Stimulated activated CD4-positive, alpha-beta T cell treated with anti-CD3 and anti-CD28 coated beads, Interleukin-4, amount 100 ng/mL, for 24 hours (primary cell): ENCODE data around the gene PXDN.
"Not testable (repeated sequence)": the region's sequence is repeated elsewhere in the genome, so short reads cannot be mapped to it uniquely, and the experiment has no call there.

Experiments used
- DNase-seq: peaks from one replicate; pipeline ENCODE4 v3.0.0-alpha.2; 2020

The PXDN gene

DNA sequence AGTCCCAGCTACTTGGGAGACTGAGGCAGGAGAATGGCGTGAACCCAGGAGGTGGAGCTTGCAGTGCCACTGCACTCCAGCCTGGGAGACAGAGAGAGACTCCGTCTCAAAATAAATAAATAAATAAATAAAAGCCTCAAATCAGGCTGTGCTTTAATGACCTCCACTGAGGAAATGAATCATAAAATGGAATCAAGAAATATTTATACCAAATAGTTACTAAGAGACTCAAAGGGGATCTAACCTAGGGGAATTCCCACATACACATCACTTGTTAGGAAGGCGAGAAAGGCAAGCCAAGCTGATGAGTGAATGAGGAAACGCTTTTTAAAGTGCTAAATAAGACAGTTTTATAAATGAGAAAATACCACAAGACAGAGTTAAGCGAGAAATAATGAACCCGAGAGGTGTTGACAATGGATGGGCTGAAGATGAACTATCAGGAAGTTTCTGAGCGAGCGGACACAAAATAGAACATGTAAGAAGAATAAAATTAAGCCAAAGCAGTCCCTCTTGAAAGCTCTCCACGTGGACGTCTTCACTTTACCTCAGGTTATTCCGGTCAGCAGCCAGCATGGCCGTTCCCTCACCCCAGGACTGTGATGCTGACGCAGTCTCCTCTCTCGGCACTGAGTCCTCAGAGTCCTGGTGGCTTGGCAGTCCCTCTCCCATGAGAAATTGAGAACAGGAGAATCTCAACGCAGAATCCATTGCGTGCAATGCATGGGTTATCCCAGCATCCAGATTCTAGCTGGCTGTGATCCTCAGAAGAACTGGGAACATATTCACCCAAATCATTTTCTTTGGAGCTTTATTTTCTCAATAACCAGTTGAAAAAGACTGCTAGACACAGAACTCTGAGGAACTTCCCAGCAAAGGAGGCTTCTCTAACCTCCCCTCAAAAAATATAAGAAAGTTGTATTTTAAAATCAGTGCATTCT is 22.3 kb downstream of the PXDN start:
- DNase-seq: no peak

DNA sequence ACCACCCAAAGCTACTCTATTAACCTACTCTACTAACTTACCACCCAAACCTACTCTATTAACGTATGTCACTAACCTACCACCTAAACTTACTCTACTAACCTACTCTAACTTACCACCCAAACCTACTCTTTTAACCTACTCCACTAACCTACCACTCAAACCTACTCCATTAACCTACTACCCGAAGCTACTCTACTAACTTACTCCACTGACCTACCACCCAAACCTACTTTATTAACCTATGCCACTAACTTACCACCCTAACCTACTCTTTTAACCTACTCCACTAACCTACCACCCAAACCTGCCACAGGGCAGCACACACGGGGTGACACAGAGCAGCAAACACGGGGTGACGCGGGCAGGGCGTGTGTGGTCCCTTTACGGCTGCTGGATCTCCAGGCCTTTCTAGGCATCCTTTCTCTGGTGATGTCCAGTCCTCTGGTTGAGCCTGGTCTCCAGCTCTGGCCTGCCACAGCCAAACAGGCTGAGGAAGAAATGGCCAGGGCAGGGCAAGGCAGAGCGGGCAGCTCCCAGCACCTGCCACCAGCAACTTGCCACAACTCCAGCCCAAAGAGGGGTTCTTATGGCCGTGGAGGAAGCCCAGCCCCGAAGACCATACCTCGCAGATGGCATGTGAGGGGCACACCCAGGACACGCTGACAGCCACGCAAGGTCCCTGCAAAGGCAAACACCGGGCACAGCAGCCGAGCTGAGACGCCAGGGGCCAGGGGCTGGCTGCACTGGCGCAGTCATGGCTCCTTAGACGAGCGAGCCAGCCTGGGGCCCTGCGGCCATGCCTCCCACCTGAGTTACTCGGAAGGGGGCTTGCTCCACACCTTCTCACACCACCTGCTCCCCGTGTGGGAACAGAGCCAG is 25.7 kb downstream of the PXDN start:
- DNase-seq: no peak

DNA sequence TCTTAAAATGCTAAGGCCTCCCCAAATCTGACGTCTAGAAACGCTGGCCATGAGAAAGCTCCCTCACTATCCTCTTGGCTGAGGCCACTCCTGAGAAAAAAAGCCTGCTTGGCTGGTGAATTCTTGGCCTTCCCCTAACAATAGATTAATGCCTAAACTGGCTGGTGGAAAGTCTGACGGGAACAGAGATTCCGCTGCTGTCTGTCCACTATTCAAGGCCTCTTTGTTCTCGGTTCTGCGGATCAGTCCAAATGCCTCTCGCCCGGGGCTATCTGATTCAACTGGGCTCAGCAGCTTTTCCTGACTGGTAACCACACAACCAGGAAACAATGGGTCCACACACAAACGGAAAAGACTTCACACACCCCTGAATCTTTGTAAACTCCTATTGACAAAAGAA is 27.2 kb downstream of the PXDN start:
- DNase-seq: no peak

DNA sequence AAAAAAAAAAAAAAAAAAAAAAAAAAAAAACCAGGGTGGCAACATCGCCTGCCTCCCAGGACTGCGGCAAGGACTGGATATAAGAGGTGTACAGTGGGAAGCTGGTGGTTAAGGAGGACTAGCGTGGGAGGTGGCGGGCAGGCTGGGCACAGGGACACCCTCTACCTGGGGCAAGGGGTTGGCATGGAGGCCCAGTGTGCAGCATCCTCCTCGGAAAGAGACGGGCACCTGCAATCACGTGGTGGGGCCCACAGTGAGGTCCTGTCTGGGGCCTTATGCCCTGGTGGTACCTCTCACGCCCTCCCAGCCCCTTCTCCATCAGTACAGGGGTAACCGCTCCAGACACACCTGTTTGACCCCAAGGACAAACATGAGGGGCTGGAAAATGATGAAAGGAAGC is 27.9 kb downstream of the PXDN start:
- no peak for DNase-seq

DNA sequence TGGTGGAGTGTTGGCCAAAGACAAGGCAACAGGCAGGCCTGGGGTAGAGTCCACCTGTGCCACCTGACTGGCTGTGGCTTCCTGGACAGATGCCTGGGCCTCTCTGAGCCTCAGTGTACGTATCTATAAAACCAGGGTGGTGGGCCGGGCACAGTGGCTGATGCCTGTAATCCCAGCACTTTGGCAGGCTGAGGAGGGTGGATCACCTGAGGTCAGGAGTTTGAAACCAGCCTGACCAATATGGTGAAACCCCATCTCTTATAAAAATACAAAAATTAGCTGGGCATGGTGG is 28.4 kb downstream of the PXDN start:
- not testable (repeated sequence) for DNase-seq

DNA sequence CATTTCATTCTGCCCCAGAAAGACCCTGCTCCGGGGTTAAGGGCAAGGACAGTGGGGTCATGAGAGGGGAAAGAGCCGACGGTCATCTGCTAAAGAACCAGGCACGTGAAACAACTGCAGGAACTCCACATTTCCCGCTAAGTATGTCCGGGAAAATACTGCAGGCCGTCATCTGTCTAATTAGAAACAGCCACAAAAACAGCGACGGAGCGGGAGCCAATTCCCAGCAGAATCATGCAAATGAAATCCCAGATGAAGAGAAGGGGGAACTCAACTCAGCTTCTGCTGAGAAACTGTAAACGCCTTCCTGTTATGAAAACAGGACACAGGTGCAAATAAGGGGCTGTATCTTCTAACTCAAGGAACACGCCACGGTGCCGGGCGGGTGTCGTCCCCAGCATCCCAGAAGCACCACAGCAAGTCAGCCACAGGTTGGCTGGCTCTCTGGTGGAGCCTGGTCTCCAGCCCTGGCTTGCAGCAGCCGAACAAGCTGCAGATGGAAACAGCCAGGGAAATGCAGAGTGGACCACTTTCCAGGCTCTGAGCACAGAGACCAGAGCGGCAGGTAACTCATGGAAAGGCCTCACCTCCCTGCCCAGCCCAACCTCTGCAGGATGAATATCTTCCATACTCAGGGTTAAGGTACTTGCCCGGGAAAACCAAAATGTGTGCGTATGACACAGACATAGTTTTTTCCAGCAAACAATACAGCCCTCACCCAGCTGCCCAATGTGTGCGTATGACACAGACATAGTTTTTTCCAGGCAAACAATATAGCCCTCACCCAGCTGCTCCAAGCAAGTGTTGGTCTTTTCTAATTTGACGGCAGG is 28.9 kb downstream of the PXDN start:
- no peak for DNase-seq

DNA sequence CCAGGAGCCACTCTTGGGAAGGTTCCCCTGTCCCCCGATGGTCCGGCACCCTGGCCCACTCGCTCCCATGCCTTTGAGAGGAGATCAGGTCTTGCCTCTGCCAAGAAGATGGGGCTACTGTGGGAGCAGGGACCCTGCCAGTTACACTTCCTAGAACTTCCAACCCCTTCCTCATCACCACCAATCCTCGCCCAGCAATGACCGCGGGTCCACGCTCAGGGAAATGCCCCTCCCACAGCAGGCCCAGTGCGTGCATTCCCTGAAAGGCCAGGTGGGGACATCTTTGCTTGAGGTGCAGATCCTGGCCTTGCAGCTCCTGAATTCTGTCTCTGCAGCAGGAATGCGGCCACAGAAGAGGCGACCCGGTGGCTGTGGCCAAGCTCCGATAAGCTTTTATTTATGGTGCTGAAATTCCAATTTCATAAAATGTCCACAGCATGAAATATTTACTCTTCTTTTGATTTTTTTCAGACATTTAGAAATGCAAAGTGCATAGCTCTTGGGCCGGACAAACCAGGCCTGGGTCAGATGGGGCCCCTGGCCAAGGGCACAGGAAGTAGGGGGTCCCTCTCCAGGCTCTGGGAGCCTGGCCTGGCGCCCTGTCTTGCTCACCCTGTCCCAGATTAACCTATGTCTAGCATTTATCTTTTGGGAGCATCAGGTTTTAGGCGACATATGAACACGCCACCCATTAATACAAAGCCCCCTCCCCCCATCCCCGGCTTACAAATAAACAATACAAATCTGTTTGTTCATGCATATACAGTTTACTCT is 29.8 kb downstream of the PXDN start:
- DNase-seq: no peak

DNA sequence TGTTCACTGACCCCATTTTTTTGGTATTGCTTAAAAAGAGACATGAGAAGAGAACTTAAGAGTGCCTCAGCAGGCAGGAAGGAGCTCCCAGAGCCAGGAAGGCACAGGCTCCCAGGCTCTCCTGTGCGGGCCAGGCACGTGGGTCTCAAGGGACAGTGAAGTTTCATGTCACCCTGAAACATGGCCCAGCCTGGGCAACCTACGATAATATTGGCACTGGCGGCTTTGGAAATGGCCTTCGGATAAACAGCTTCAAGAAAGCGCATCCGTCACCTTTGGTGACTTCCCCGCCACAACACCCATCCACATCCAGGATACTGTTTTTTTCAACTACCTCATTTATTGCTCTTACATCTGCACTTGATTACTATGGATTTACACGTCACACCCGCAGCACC is 30.5 kb downstream of the PXDN start:
- DNase-seq: no peak

DNA sequence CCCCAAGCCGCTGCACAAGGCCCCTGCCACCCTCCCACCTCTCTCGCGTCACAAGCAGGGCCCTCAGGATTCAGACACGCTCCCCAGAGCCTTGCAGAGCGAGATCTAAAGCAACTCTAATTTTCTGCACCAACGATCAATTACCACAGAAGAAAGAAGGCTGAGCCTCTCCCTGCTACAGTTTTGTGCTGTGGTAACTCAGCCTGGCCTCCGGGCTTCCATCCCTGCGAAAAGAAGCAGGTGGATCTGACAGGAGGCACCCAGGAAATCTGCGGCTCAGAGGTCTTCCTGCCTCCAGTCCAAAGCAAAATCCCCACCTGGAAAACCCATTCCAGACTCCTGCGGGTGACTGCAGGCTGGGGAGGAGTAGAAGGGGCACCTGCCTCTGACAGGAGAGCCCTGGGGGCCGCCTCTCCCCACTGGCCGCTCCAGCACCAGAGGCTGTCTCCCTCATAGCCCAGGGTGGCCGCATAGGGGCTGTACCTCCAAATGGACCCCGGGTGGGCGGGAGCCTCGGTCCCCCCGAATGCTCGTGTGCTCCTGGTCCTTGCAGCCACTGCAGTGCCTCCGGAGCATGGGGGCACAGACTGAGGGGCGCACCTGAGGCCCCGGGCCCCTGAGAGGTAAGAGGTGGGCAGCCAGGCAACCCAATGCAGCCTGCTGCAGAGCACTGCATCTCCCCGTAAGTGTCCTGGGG is 31.0 kb downstream of the PXDN start:
- no peak for DNase-seq

DNA sequence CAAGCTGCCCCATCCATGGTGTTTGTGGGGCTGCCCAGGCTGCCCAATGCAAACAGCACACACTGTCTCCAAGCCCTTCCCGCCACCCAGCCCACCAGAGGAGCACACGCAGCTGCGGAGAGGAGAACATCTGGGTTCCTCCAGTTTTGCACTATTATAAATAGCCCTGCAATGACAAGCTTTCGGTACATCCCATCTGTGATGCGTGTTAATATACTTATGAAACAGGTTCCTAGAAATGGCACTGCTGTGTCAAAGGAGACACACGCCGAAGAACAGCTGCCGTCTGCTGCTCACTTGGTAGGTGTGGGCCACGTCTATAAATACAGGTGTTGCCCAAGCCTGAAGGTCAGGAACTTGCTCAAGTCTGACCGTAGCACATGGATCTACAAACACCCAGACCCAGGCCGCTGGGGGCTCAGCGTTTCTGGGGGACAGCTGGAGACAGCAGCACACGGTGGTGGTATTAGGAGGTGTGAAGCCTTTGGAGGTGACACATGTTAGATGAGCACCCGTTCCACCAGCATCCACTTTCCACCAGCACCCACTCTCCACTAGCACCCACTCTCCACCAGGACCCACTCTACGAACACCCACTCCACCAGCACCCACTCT is 34.3 kb downstream of the PXDN start:
- no peak for DNase-seq

DNA sequence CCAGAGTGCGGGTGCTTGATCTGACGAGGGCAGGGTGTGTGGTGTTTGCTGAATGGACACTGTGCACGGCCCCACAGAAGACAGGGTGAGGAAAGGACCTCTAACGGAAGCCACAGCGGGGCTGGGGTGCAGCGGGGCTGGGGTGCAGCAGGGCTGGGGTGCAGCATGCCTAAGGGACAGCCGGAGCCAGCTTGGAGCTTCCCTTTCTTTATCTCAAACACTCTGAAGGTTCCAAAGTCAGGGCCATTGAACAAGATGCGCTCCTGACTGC is 35.0 kb downstream of the PXDN start:
- DNase-seq: no peak

DNA sequence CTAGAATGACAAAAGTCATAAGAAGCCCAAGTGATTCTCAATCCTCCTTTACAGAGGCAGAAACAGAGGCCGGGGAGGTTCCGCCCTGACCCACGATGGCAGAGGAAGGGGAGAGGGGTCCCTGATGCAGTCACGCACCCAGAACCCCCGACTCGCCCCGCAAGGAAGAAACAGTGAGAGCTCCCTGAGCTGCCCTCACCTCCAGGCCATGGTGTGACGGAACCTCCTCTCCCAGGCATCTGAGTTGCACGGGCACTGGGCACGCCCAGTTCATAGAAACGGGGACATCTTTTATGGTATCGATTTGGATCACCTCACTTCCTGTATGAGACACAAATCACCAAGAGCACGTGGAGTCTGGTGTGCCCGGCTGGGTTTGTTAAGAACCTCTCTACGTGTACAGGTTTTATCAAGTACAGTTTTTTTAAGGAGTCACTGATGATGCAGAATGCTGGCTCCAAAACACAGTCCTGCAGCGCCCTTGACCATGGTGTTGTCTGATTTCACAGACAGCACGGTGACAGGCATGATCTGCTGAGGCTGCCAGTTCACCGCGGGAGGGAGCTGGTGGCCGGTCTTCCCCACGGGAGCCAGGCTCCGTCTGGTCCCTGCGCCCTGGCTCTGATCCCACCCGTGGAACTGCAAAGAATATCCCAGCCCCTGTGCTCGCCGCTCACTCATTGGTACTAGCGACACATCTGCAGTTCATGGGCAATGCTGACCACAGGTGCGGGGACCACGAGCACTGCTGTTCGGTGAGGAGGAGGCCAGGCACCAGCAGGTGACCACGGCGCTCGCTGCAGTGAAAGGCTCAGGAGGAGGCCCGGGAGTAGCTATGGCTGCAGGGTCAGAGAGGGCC is 35.6 kb downstream of the PXDN start:
- no peak for DNase-seq

DNA sequence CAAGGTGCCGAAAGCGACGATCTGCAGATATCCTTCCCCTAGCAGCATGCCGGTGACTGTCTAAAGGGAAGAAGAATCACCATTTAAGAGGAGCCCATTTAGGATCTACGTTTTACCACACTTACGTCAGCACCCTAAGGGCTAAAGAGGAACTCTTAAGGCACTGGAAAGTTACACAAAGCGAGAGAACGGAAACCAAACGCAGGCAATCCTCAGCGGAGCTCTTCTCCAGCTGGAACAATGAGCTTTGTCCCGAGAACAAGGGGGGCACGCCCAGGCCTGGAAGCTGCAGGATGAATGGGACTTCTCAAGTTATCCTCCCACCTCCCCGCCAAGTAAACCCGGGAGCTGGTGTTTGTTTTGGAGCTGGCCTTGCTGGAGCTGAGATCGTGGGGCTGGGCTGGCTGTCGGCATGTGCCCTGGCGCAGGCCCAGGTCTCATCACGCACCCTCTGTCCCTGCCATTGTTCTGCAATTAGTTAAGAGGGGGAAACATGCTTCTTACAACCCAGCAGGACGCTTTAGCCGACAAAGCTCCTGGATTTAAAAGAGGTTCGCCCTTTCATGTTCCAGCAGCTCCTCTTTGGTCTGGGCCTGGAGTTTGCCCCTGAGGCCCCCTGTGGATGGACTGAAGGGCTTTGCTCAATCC is 36.4 kb downstream of the PXDN start:
- no peak for DNase-seq

DNA sequence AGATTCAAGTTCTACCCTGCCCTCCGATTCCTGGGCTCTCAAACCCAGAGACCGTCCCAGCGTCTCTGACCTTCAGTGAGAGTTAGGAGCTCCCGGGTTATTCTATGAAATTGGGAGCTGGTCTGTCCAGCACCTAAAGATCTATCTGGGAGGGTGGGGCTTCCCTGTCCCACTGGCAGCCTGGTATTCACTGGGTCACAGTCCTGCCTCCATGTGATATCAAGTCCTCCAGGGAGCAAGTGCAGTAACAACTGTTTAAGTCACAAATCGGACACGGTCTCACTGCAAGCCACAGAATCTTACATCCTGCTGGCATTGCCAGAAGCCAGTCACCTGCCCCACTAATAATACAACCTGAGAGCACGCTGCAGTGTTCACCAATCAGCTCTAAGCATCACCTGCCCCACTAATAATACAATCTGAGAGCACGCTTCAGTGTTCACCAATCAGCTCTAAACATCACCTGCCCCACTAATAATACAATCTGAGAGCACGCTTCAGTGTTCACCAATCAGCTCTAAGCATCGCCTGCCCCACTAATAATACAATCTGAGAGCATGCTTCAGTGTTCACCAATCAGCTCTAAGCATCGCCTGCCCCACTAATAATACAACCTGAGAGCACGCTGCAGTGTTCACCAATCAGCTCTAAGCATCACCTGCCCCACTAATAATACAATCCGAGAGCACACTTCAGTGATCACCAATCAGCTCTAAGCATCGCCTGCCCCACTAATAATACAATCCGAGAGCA is 38.0 kb downstream of the PXDN start:
- not testable (repeated sequence) for DNase-seq

DNA sequence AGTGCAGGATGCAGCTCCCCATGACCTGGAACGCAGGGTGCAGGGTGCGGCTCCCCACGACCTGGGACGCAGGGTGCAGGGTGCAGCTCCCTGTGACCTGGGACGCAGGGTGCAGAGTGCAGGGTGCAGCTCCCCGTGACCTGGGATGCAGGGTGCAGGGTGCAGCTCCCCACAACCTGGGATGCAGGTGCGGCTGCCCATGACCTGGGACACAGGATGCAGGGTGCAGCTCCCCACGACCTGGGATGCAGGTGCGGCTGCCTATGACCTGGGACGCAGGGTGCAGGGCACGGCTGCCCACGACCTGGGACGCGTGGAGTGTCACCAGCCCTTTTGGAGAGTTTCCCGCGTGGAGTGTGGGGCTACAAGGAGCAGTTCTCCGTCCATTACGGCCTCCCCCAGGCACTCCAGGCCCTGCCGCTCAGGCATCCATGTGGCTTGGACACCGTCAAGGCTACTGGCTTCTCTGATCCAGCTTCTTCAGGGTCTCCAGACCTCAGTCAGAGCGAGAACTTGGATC is 38.7 kb downstream of the PXDN start:
- no peak for DNase-seq

DNA sequence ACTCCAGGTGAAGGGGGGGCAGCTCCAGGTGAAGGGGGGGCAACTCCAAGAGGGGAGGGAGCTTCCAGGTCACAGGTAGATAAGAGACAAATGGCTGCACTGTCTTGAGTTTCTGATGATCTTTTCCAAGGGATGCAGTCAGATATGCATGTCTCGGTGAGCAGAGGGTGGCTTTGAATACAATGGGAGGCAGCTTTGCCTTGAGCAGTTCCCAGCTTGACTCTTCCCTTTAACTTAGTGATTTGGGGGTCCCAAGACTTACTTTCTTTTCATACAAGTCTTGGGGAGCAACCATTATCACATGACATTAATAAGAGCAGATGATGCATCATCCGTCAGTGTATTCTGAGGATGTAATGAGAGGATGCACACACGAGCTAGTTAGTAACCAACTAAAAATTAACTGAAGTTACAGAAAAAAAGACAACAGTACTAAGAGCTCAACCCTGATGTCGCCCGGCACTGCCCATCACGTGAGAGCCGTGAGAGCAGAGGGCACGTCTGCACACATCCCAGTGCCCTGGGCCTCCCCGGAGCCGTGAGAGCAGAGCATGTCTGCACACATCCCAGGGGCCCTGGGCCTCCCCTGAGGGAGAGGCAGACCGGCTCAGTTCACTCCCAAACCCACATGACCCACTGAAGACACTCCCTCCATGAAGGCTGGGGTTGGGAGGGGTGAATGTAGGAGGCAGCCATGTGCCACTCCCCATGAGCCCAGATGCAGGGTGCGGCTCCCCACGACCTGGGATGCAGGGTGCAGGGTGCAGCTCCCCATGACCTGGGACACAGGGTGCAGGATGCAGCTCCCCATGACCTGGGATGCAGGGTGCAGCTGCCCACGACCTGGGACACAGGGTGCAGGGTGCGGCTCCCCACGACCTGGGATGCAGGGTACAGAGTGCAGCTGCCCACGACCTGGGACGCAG is 39.4 kb downstream of the PXDN start:
- no peak for DNase-seq

DNA sequence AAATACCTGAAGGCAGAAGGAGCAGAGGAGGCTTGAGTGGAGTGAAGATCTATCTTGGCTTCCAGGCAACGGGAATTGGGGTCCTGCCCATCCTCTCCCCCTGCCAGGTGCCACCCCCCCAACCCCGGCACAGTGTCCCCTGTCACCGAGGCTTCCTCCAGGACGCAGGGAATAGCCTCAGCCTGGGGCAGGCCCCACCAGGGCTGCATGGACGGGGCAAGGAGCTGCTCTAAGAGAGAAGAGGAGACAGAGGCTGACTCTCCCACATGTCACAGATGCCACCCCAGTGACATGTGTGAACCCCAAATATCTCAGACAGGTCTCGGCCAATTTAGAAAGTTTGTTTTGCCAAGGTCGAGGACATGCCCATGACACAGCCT is 42.1 kb downstream of the PXDN start:
- DNase-seq: no peak
